OCI-LY1 (cell line): ENCODE measurements around the gene MKNK1.

Experiments used
- EZH2 ChIP-seq: fragments of 200-600 bp; sonication (generic), shearing (Covaris generic); IDR thresholded peaks from 2 replicates; pipeline ENCODE4 v1.8.0; 2017; ENCODE audit warnings: borderline replicate concordance, mixed run types, mild to moderate bottlenecking, antibody characterized with exemption, low read length, moderate library complexity, mixed read lengths
- TF ChIP-seq, protein P1 (sequence below): fragments of 200-600 bp; sonication (generic), shearing (Covaris generic); IDR thresholded peaks from 2 replicates; pipeline ENCODE4 v1.5.1; 2017; ENCODE audit warnings: mild to moderate bottlenecking, antibody characterized with exemption, low read length, moderate library complexity, mixed read lengths

GRCh38 chr1:46543382-46543760, 60.7 kb downstream of the MKNK1 start:
- TF ChIP-seq, protein P1, sequence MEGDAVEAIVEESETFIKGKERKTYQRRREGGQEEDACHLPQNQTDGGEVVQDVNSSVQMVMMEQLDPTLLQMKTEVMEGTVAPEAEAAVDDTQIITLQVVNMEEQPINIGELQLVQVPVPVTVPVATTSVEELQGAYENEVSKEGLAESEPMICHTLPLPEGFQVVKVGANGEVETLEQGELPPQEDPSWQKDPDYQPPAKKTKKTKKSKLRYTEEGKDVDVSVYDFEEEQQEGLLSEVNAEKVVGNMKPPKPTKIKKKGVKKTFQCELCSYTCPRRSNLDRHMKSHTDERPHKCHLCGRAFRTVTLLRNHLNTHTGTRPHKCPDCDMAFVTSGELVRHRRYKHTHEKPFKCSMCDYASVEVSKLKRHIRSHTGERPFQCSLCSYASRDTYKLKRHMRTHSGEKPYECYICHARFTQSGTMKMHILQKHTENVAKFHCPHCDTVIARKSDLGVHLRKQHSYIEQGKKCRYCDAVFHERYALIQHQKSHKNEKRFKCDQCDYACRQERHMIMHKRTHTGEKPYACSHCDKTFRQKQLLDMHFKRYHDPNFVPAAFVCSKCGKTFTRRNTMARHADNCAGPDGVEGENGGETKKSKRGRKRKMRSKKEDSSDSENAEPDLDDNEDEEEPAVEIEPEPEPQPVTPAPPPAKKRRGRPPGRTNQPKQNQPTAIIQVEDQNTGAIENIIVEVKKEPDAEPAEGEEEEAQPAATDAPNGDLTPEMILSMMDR, result no peak
- no peak for TF ChIP-seq EZH2
